ENCODE measurements around the gene VPS35L.

GRCh38 chr16:19588661-19589060, 33.2 kb downstream of the VPS35L start:
- TF ChIP-seq CTCF (conservative IDR thresholded peaks at IDR 0.05; ENCODE audit: low read depth, low read length) (no peak), EZH2 (IDR thresholded peaks at IDR 0.05; ENCODE audit: borderline replicate concordance, low read depth, low read length, poor library complexity, severe bottlenecking) (no peak)

All from A673 (cell line).